Stimulated activated CD4-positive, alpha-beta T cell treated with anti-CD3 and anti-CD28 coated beads, Interleukin-1b, Interleukin-23, amount 100 ng/mL, for 4 hours (primary cell): ENCODE results near the gene PRR4.

Experiments
- DNase-seq, 2 donors: peaks; one replicate each; pipeline ENCODE4 v3.0.0-alpha.2; 2020; ENCODE audit warnings: low read depth in 2 of 2

Gene PRR4

GRCh38 chr12:10801741-10802140 is 47.5 kb downstream of the PRR4 start:
- no peak for DNase-seq
